Glutamatergic neuron (in vitro differentiated cells): ENCODE data around the gene KLHL10. TPM values are rescaled to one million over a fixed set of nuclear protein-coding genes. Genes with fewer than 3 reads are reported as not detected.
"Not testable (repeated sequence)": the region's sequence is repeated elsewhere in the genome, so short reads cannot be mapped to it uniquely, and the experiment has no call there.

Experiments used
- DNase-seq: peaks from one replicate; pipeline ENCODE4 v3.0.0; 2022
- H3K27ac Mint-ChIP-seq: one replicate; pipeline ENCODE4 v1.8.0; 2020; ENCODE audit warnings: mild to moderate bottlenecking, mixed read lengths, inconsistent platforms; ENCODE audit not compliant: unreplicated experiment
- H3K27me3 Mint-ChIP-seq: one replicate; pipeline ENCODE4 v1.8.0; 2020; ENCODE audit warnings: mild to moderate bottlenecking, moderate library complexity, mixed read lengths, inconsistent platforms; ENCODE audit not compliant: unreplicated experiment
- H3K36me3 Mint-ChIP-seq: one replicate; pipeline ENCODE4 v1.8.0; 2020; ENCODE audit warnings: mild to moderate bottlenecking, mixed read lengths, inconsistent platforms; ENCODE audit not compliant: unreplicated experiment
- H3K4me1 Mint-ChIP-seq: one replicate; pipeline ENCODE4 v1.8.0; 2020; ENCODE audit warnings: mild to moderate bottlenecking, low read depth, mixed read lengths, inconsistent platforms; ENCODE audit not compliant: unreplicated experiment
- H3K4me3 Mint-ChIP-seq: one replicate; pipeline ENCODE4 v1.8.0; 2020; ENCODE audit warnings: mild to moderate bottlenecking, mixed read lengths, inconsistent platforms; ENCODE audit not compliant: unreplicated experiment
- H3K9me3 Mint-ChIP-seq: one replicate; pipeline ENCODE4 v1.8.0; 2020; ENCODE audit warnings: mild to moderate bottlenecking, moderate library complexity, mixed read lengths, inconsistent platforms; ENCODE audit not compliant: unreplicated experiment
- CTCF ChIP-seq: fragments of 200-600 bp; sonication (generic); IDR thresholded peaks from one replicate; pipeline ENCODE4 v1.5.0; 2021; ENCODE audit not compliant: partially characterized antibody, unreplicated experiment
- total RNA-seq: library from RNA; stranded (reverse); fragmentation: NEBNext Ultra II Directional; extraction: Animal tissue kit (Norgen Biotek cat#: 25700); gene quantifications from one replicate; pipeline ENCODE4 v1.2.1, GENCODE V29; 2021; ENCODE audit not compliant: unreplicated experiment

The KLHL10 gene
- total RNA-seq, 1 donor from 2014 or later: not detected

- Mint-ChIP-seq H3K27ac (peak overlapping the region; percentile 28), H3K27me3 (peaks cover 6% of the 10 kb centered on the region), H3K4me1 (peaks cover 7% of the 10 kb centered on the region), H3K9me3 (peaks cover 2% of the 10 kb centered on the region), H3K36me3 (no peaks in the 10 kb centered on the region), H3K4me3 (no peak overlapping the region)
- no peak for DNase-seq
- no peak for TF ChIP-seq CTCF
Observed at GRCh38 chr17:41822216-41823140, 15.1 kb upstream of the KLHL10 start.

- H3K4me1 Mint-ChIP-seq: peaks cover 12% of the 10 kb centered on the region
- no peaks in the 10 kb centered on the region for H3K36me3 Mint-ChIP-seq
- peaks cover 9% of the 10 kb centered on the region for H3K27me3 Mint-ChIP-seq
- H3K27ac Mint-ChIP-seq: no peak overlapping the region
- peaks cover 2% of the 10 kb centered on the region for H3K9me3 Mint-ChIP-seq
- TF ChIP-seq CTCF: no peak
- no peak overlapping the region for H3K4me3 Mint-ChIP-seq
- no peak for DNase-seq
Observed at GRCh38 chr17:41823141-41823524, 14.5 kb upstream of the KLHL10 start.

GRCh38 chr17:41823580-41823979 is 14.0 kb upstream of the KLHL10 start:
- Mint-ChIP-seq H3K4me1 (peaks cover 12% of the 10 kb centered on the region), H3K27me3 (peaks cover 9% of the 10 kb centered on the region), H3K27ac (no peak overlapping the region), H3K4me3 (no peak overlapping the region), H3K36me3 (no peaks in the 10 kb centered on the region), H3K9me3 (peaks cover 2% of the 10 kb centered on the region)
- DNase-seq: no peak
- TF ChIP-seq CTCF: no peak

GRCh38 chr17:41824086-41824485 is 13.5 kb upstream of the KLHL10 start:
- no peaks in the 10 kb centered on the region for H3K36me3 Mint-ChIP-seq
- H3K4me1 Mint-ChIP-seq: peaks cover 15% of the 10 kb centered on the region
- no peak for DNase-seq
- H3K27me3 Mint-ChIP-seq: peaks cover 9% of the 10 kb centered on the region
- no peak for TF ChIP-seq CTCF
- no peak overlapping the region for H3K4me3 Mint-ChIP-seq
- H3K9me3 Mint-ChIP-seq: peaks cover 2% of the 10 kb centered on the region
- H3K27ac Mint-ChIP-seq: no peak overlapping the region

GRCh38 chr17:41825175-41825845 is 12.3 kb upstream of the KLHL10 start:
- peaks cover 7% of the 10 kb centered on the region for H3K27me3 Mint-ChIP-seq
- TF ChIP-seq CTCF: no peak
- H3K36me3 Mint-ChIP-seq: no peaks in the 10 kb centered on the region
- H3K4me1 Mint-ChIP-seq: peaks cover 18% of the 10 kb centered on the region
- no peak overlapping the region for H3K27ac Mint-ChIP-seq
- no peak overlapping the region for H3K4me3 Mint-ChIP-seq
- H3K9me3 Mint-ChIP-seq: no peaks in the 10 kb centered on the region
- no peak for DNase-seq

GRCh38 chr17:41829961-41830360 is 7.7 kb upstream of the KLHL10 start:
- not testable (repeated sequence) for H3K9me3 Mint-ChIP-seq, H3K27me3 Mint-ChIP-seq, DNase-seq, H3K27ac Mint-ChIP-seq, H3K4me3 Mint-ChIP-seq, H3K36me3 Mint-ChIP-seq
- peaks cover 18% of the 10 kb centered on the region for H3K4me1 Mint-ChIP-seq
